AG04450 (cell line): ENCODE data around the gene NTF4. TPM values are rescaled to one million over a fixed set of nuclear protein-coding genes. Genes with fewer than 3 reads are reported as not detected.
A peak's percentile ranks its signal among the peaks of the same experiment; 100 is the strongest.

ENCODE experiments used
- CTCF ChIA-PET: fragments of 300-600, 350-600 bp; formaldehyde crosslinking; extraction: SDS; loops from one replicate; lab custom pipeline; 2022; ENCODE audit warnings: antibody characterized with exemption, inconsistent platforms; lab: Charles Lee
- POLR2A ChIA-PET: fragments of 350-600 bp; formaldehyde crosslinking; extraction: SDS; loops from one replicate; lab custom pipeline; 2021; ENCODE audit warnings: antibody characterized with exemption, inconsistent platforms; lab: Yijun Ruan, JAX
- DNase-seq: peaks from one replicate; pipeline ENCODE4 v3.0.0-alpha.2; 2011; ENCODE audit warnings: low read depth, low spot score
- H3K27ac ChIP-seq: one replicate; pipeline ENCODE4 v1.5.1; 2012; ENCODE audit warnings: low read depth, low read length, control low read depth
- H3K27me3 ChIP-seq: one replicate; pipeline ENCODE4 v1.6.0; 2012; ENCODE audit warnings: low read length; ENCODE audit not compliant: control insufficient read depth, insufficient read depth
- H3K4me3 ChIP-seq: 2 replicates; pipeline ENCODE4 v1.5.1; 2011; ENCODE audit warnings: mild to moderate bottlenecking, low read depth, low read length, control low read depth
- H3K9me3 ChIP-seq: 2 replicates; pipeline ENCODE4 v1.5.1; 2012; ENCODE audit warnings: low read length; ENCODE audit not compliant: control insufficient read depth, insufficient read depth
- CTCF ChIP-seq: IDR thresholded peaks from 2 replicates; pipeline ENCODE4 v1.5.1; 2011; ENCODE audit warnings: low read depth, low read length, control low read depth, inconsistent platforms
- polyA plus RNA-seq: library from polyadenylated mRNA; depleted of rRNA; stranded (reverse); fragments of >200 nt; gene quantifications from 2 replicates; pipeline ENCODE4 v1.2.3, GENCODE V29; 2011

NTF4 gene
- polyA plus RNA-seq, 1 experiment, result 0.09 TPM

- TF ChIP-seq CTCF, result peak; percentile 58
- H3K4me3 ChIP-seq, result peak overlapping the region; percentile 49
- H3K9me3 ChIP-seq, result no peaks in the 10 kb centered on the region; the same call in 1 of the 2 replicates
- no peak for DNase-seq
- H3K27ac ChIP-seq, result no peak overlapping the region
- CTCF ChIA-PET, result interaction anchor here (0.6 to 3.7 kb wide), 5 partner anchors 19 to 181 kb away, joined by 3 to 28 read pairs (median 5); partner anchors contain the start of genes CGB7 and RUVBL2
- H3K27me3 ChIP-seq, result no peaks in the 10 kb centered on the region
- POLR2A ChIA-PET, result interaction anchor here (0.6 to 0.9 kb wide), 4 partner anchors 9 to 40 kb away, joined by 3 to 4 read pairs (median 3); partner anchors contain the start of genes CGB7, GYS1 and RUVBL2
Measured at GRCh38 chr19:49017666-49018351, 46.8 kb downstream of the NTF4 start.

GRCh38 chr19:49017041-49017665 is 47.5 kb downstream of the NTF4 start, which contains the start of gene LHB:
Gene LHB, minus strand, starts transcription at chr19:49017091. Its CDS starts 10 bp downstream, at chr19:49017081.
- Histone ChIP-seq H3K27me3 (no peaks in the 10 kb centered on the region), H3K27ac (no peak within 1 kb of the TSS), H3K9me3 (no peaks in the 10 kb centered on the region; the same call in 1 of the 2 replicates), H3K4me3 (peak within 1 kb of the TSS; percentile 49)
- ChIA-PET CTCF (interaction anchor here (0.6 to 3.7 kb wide), 4 partner anchors 18 to 120 kb away, joined by 3 to 28 read pairs (median 4); partner anchors contain the start of genes CGB7 and RUVBL2), POLR2A (interaction anchor here (0.6 to 0.9 kb wide), 4 partner anchors 8 to 41 kb away, joined by 3 to 4 read pairs (median 3); partner anchors contain the start of genes CGB7, GYS1 and RUVBL2)
- no peak for DNase-seq
- no peak for TF ChIP-seq CTCF

- no peak overlapping the region for H3K4me3 ChIP-seq
- ChIA-PET CTCF (no interaction called here), POLR2A (no interaction called here)
- no peak for DNase-seq
- no peaks in the 10 kb centered on the region; the same call in 1 of the 2 replicates for H3K9me3 ChIP-seq
- no peak for TF ChIP-seq CTCF
- H3K27ac ChIP-seq, result no peak overlapping the region
- no peaks in the 10 kb centered on the region for H3K27me3 ChIP-seq
Measured at GRCh38 chr19:49016067-49016839, 48.4 kb downstream of the NTF4 start.

- Histone ChIP-seq H3K27ac (no peak overlapping the region), H3K27me3 (no peaks in the 10 kb centered on the region), H3K9me3 (no peaks in the 10 kb centered on the region; the same call in 1 of the 2 replicates), H3K4me3 (no peak overlapping the region)
- TF ChIP-seq CTCF, result no peak
- CTCF ChIA-PET, result no interaction called here
- DNase-seq, result no peak
- POLR2A ChIA-PET, result no interaction called here
Measured at GRCh38 chr19:49014870-49015255, 49.8 kb downstream of the NTF4 start.
